Uterus (tissue), 2 donors: Measurements from ENCODE around the gene ASB2.

Experiments used
- POLR2A ChIP-seq, 2 donors: fragments of 450-650 bp; IDR thresholded peaks; one replicate each; pipeline ENCODE4 v1.6.1; 2016; ENCODE audit warnings: antibody characterized with exemption in 2 of 2, mild to moderate bottlenecking in 1 of 2, moderate library complexity in 1 of 2
- TF ChIP-seq, protein P1 (sequence below), 4 experiments: fragments of 200-600 bp in 2 of 4; fragments of 450-650 bp in 2 of 4; sonication (generic) in 2 of 4; IDR thresholded peaks; one replicate each; pipeline ENCODE4 v1.5.1; 2016 to 2019; ENCODE audit warnings: antibody characterized with exemption in 4 of 4, mild to moderate bottlenecking in 2 of 4, moderate library complexity in 1 of 4

GRCh38 chr14:94001501-94002396 lies 25.4 kb upstream of the ASB2 start:
- TF ChIP-seq, protein P1, sequence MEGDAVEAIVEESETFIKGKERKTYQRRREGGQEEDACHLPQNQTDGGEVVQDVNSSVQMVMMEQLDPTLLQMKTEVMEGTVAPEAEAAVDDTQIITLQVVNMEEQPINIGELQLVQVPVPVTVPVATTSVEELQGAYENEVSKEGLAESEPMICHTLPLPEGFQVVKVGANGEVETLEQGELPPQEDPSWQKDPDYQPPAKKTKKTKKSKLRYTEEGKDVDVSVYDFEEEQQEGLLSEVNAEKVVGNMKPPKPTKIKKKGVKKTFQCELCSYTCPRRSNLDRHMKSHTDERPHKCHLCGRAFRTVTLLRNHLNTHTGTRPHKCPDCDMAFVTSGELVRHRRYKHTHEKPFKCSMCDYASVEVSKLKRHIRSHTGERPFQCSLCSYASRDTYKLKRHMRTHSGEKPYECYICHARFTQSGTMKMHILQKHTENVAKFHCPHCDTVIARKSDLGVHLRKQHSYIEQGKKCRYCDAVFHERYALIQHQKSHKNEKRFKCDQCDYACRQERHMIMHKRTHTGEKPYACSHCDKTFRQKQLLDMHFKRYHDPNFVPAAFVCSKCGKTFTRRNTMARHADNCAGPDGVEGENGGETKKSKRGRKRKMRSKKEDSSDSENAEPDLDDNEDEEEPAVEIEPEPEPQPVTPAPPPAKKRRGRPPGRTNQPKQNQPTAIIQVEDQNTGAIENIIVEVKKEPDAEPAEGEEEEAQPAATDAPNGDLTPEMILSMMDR (IDR thresholded peaks at IDR 0.05), result peak; percentile 92 to 93 (median 92)
- TF ChIP-seq POLR2A (IDR thresholded peaks at IDR 0.05), result no peak
